ENCODE measurements around the gene FIZ1. TPM values are rescaled to one million over a fixed set of nuclear protein-coding genes. Genes with fewer than 3 reads are reported as not detected.

The FIZ1 gene
- total and polyA plus RNA-seq, 4 donors = 2.3 to 26.5 (median 15.4) TPM

- no peaks in the 10 kb centered on the region for H3K4me1 ChIP-seq (ENCODE audit: control insufficient read depth, insufficient read depth, low read length)
- H3K9me3 ChIP-seq (ENCODE audit: control insufficient read depth, insufficient read depth, low read length) = no peaks in the 10 kb centered on the region
- WGBS (ENCODE audit: insufficient coverage) = 98% methylated on average over 83 of the region's 98 CpGs
- DNase-seq (ENCODE audit: low read depth in 4 of 6, low spot score in 6 of 6) = no peak
- no peak overlapping the region for H3K4me3 ChIP-seq (ENCODE audit: low read depth, low read length)
- peaks cover 63% of the 10 kb centered on the region for H3K36me3 ChIP-seq (ENCODE audit: control insufficient read depth, insufficient read depth, low read length)
- no peak overlapping the region for H3K27ac ChIP-seq (ENCODE audit: low read depth, low read length)
- H3K27me3 ChIP-seq (ENCODE audit: control insufficient read depth, insufficient read depth, low read length) = no peaks in the 10 kb centered on the region
Measured at GRCh38 chr19:55614711-55615542, 15.6 kb upstream of the FIZ1 start.

GRCh38 chr19:55613930-55614710 lies 14.8 kb upstream of the FIZ1 start:
- no peak for DNase-seq (ENCODE audit: low read depth in 4 of 6, low spot score in 6 of 6)
- H3K4me1 ChIP-seq (ENCODE audit: control insufficient read depth, insufficient read depth, low read length) = no peaks in the 10 kb centered on the region
- H3K4me3 ChIP-seq (ENCODE audit: low read depth, low read length) = no peak overlapping the region
- H3K9me3 ChIP-seq (ENCODE audit: control insufficient read depth, insufficient read depth, low read length) = no peaks in the 10 kb centered on the region
- H3K27ac ChIP-seq (ENCODE audit: low read depth, low read length) = no peak overlapping the region
- H3K27me3 ChIP-seq (ENCODE audit: control insufficient read depth, insufficient read depth, low read length) = no peaks in the 10 kb centered on the region
- H3K36me3 ChIP-seq (ENCODE audit: control insufficient read depth, insufficient read depth, low read length) = peaks cover 63% of the 10 kb centered on the region
- 96% methylated on average over 63 of the region's 75 CpGs for WGBS (ENCODE audit: insufficient coverage)

- Histone ChIP-seq H3K27me3 (ENCODE audit: control insufficient read depth, insufficient read depth, low read length) (no peaks in the 10 kb centered on the region), H3K27ac (ENCODE audit: low read depth, low read length) (no peak overlapping the region), H3K4me3 (ENCODE audit: low read depth, low read length) (no peak overlapping the region), H3K36me3 (ENCODE audit: control insufficient read depth, insufficient read depth, low read length) (peaks cover 62% of the 10 kb centered on the region), H3K9me3 (ENCODE audit: control insufficient read depth, insufficient read depth, low read length) (no peaks in the 10 kb centered on the region), H3K4me1 (ENCODE audit: control insufficient read depth, insufficient read depth, low read length) (no peaks in the 10 kb centered on the region)
- DNase-seq (ENCODE audit: low read depth in 4 of 6, low spot score in 6 of 6) = no peak
- WGBS (ENCODE audit: insufficient coverage) = 97% methylated on average over 18 of the region's 27 CpGs
Measured at GRCh38 chr19:55613396-55613795, 14.1 kb upstream of the FIZ1 start.

- H3K4me1 ChIP-seq (ENCODE audit: control insufficient read depth, insufficient read depth, low read length) = peaks cover 3% of the 10 kb centered on the region
- no peak overlapping the region for H3K4me3 ChIP-seq (ENCODE audit: low read depth, low read length)
- H3K36me3 ChIP-seq (ENCODE audit: control insufficient read depth, insufficient read depth, low read length) = peaks cover 58% of the 10 kb centered on the region
Measured at GRCh38 chr19:55611983-55612645, 12.8 kb upstream of the FIZ1 start.

GRCh38 chr19:55611300-55611982 lies 12.1 kb upstream of the FIZ1 start:
- H3K4me1 ChIP-seq (ENCODE audit: control insufficient read depth, insufficient read depth, low read length) = peaks cover 9% of the 10 kb centered on the region
- H3K36me3 ChIP-seq (ENCODE audit: control insufficient read depth, insufficient read depth, low read length) = peaks cover 56% of the 10 kb centered on the region
- no peak for DNase-seq (ENCODE audit: low read depth in 4 of 6, low spot score in 6 of 6)
- H3K27ac ChIP-seq (ENCODE audit: low read depth, low read length) = no peak overlapping the region
- no peaks in the 10 kb centered on the region for H3K9me3 ChIP-seq (ENCODE audit: control insufficient read depth, insufficient read depth, low read length)
- WGBS (ENCODE audit: insufficient coverage) = 96% methylated on average over 10 of the region's 15 CpGs
- H3K27me3 ChIP-seq (ENCODE audit: control insufficient read depth, insufficient read depth, low read length) = no peaks in the 10 kb centered on the region
- H3K4me3 ChIP-seq (ENCODE audit: low read depth, low read length) = no peak overlapping the region

More at GRCh38 chr19:55611983-55612645, 12.8 kb upstream of the FIZ1 start:
- no peak for DNase-seq (ENCODE audit: low read depth in 4 of 6, low spot score in 6 of 6)
- no peaks in the 10 kb centered on the region for H3K9me3 ChIP-seq (ENCODE audit: control insufficient read depth, insufficient read depth, low read length)
- 100% methylated on average over 2 of the region's 3 CpGs for WGBS (ENCODE audit: insufficient coverage)
- no peaks in the 10 kb centered on the region for H3K27me3 ChIP-seq (ENCODE audit: control insufficient read depth, insufficient read depth, low read length)
- no peak overlapping the region for H3K27ac ChIP-seq (ENCODE audit: low read depth, low read length)

- no peak overlapping the region for H3K4me3 ChIP-seq (ENCODE audit: low read depth, low read length)
- no peak for DNase-seq (ENCODE audit: low read depth in 4 of 6, low spot score in 6 of 6)
- H3K9me3 ChIP-seq (ENCODE audit: control insufficient read depth, insufficient read depth, low read length) = no peaks in the 10 kb centered on the region
- no peaks in the 10 kb centered on the region for H3K27me3 ChIP-seq (ENCODE audit: control insufficient read depth, insufficient read depth, low read length)
- H3K4me1 ChIP-seq (ENCODE audit: control insufficient read depth, insufficient read depth, low read length) = peaks cover 22% of the 10 kb centered on the region
- peaks cover 36% of the 10 kb centered on the region for H3K36me3 ChIP-seq (ENCODE audit: control insufficient read depth, insufficient read depth, low read length)
- H3K27ac ChIP-seq (ENCODE audit: low read depth, low read length) = no peak overlapping the region
- WGBS (ENCODE audit: insufficient coverage) = 100% methylated on average over 5 of the region's 5 CpGs
Measured at GRCh38 chr19:55609326-55609725, 10.0 kb upstream of the FIZ1 start.

GRCh38 chr19:55606817-55607216 lies 7.5 kb upstream of the FIZ1 start:
- WGBS (ENCODE audit: insufficient coverage) = 87% methylated on average over 6 of the region's 9 CpGs
- H3K4me3 ChIP-seq (ENCODE audit: low read depth, low read length) = no peak overlapping the region
- no peak overlapping the region for H3K27ac ChIP-seq (ENCODE audit: low read depth, low read length)

GRCh38 chr19:55606471-55606787 lies 7.1 kb upstream of the FIZ1 start:
- no peak for DNase-seq (ENCODE audit: low read depth in 4 of 6, low spot score in 6 of 6)
- Histone ChIP-seq H3K36me3 (ENCODE audit: control insufficient read depth, insufficient read depth, low read length) (peaks cover 26% of the 10 kb centered on the region), H3K27ac (ENCODE audit: low read depth, low read length) (peak overlapping the region; percentile 93), H3K4me1 (ENCODE audit: control insufficient read depth, insufficient read depth, low read length) (peaks cover 28% of the 10 kb centered on the region), H3K27me3 (ENCODE audit: control insufficient read depth, insufficient read depth, low read length) (no peaks in the 10 kb centered on the region), H3K9me3 (ENCODE audit: control insufficient read depth, insufficient read depth, low read length) (no peaks in the 10 kb centered on the region), H3K4me3 (ENCODE audit: low read depth, low read length) (peak overlapping the region; percentile 80)
- WGBS (ENCODE audit: insufficient coverage) = 31% methylated on average over 12 of the region's 12 CpGs

More at GRCh38 chr19:55606817-55607216, 7.5 kb upstream of the FIZ1 start:
- no peak for DNase-seq (ENCODE audit: low read depth in 4 of 6, low spot score in 6 of 6)
- Histone ChIP-seq H3K36me3 (ENCODE audit: control insufficient read depth, insufficient read depth, low read length) (peaks cover 30% of the 10 kb centered on the region), H3K9me3 (ENCODE audit: control insufficient read depth, insufficient read depth, low read length) (no peaks in the 10 kb centered on the region), H3K4me1 (ENCODE audit: control insufficient read depth, insufficient read depth, low read length) (peaks cover 28% of the 10 kb centered on the region), H3K27me3 (ENCODE audit: control insufficient read depth, insufficient read depth, low read length) (no peaks in the 10 kb centered on the region)
